Stimulated activated CD4-positive, alpha-beta T cell treated with anti-CD3 and anti-CD28 coated beads, Interleukin-2, amount 100 ng/mL, for 48 hours (primary cell): Measurements from ENCODE around the gene ST14.
"Not testable (repeated sequence)": the region's sequence is repeated elsewhere in the genome, so short reads cannot be mapped to it uniquely, and the experiment has no call there.

Source experiments
- DNase-seq, 2 donors: peaks; one replicate each; pipeline ENCODE4 v3.0.0-alpha.2; 2020

The ST14 gene

GRCh38 chr11:130189492-130190210 is 30.1 kb downstream of the ST14 start:
- DNase-seq, result no peak

GRCh38 chr11:130190371-130190881 is 30.8 kb downstream of the ST14 start:
- no peak for DNase-seq

GRCh38 chr11:130191896-130192295 is 32.3 kb downstream of the ST14 start:
- DNase-seq, result no peak

GRCh38 chr11:130192845-130193267 is 33.3 kb downstream of the ST14 start:
- DNase-seq, result no peak

- DNase-seq, result not testable (repeated sequence)
Measured at GRCh38 chr11:130193551-130193950, 34.0 kb downstream of the ST14 start.

GRCh38 chr11:130194241-130195023 is 34.9 kb downstream of the ST14 start:
- no peak for DNase-seq

- DNase-seq, result no peak
Measured at GRCh38 chr11:130197386-130198035, 37.9 kb downstream of the ST14 start.

- DNase-seq, result no peak
Measured at GRCh38 chr11:130198292-130198691, 38.7 kb downstream of the ST14 start.

GRCh38 chr11:130198964-130199363 is 39.4 kb downstream of the ST14 start:
- DNase-seq, result no peak

GRCh38 chr11:130199792-130200191 is 40.2 kb downstream of the ST14 start:
- DNase-seq, result no peak

- no peak for DNase-seq
Measured at GRCh38 chr11:130201026-130201425, 41.4 kb downstream of the ST14 start.

GRCh38 chr11:130202009-130202817 is 42.6 kb downstream of the ST14 start:
- no peak for DNase-seq

GRCh38 chr11:130202818-130203689 is 43.5 kb downstream of the ST14 start:
- no peak for DNase-seq

- DNase-seq, result no peak
Measured at GRCh38 chr11:130203766-130204702, 44.5 kb downstream of the ST14 start.

GRCh38 chr11:130204703-130205095 is 45.1 kb downstream of the ST14 start:
- DNase-seq, result no peak

- no peak for DNase-seq
Measured at GRCh38 chr11:130206141-130206540, 46.6 kb downstream of the ST14 start.

GRCh38 chr11:130208241-130209127 is 48.9 kb downstream of the ST14 start:
- DNase-seq, result no peak

GRCh38 chr11:130209128-130209932 is 49.7 kb downstream of the ST14 start:
- DNase-seq, result no peak
